Measurements from ENCODE around the gene DCANP1. TPM values are rescaled to one million over a fixed set of nuclear protein-coding genes. Genes with fewer than 3 reads are reported as not detected.
A peak's percentile ranks its signal among the peaks of the same experiment; 100 is the strongest.

DCANP1 gene
- total RNA-seq, 1 donor from 2014 or later = not detected

- intact Hi-C loops (cut with DNase I) = no loop called here
- DNase-seq (ENCODE audit: missing footprints) (peak; percentile 56), ATAC-seq (no peak)
Observed at GRCh38 chr5:135446206-135446605, 942 bp downstream of the DCANP1 start.

- ATAC-seq (no peak), DNase-seq (ENCODE audit: missing footprints) (peak; percentile 45)
- intact Hi-C loops (cut with DNase I) = no loop called here
Observed at GRCh38 chr5:135445306-135445985, 1.7 kb downstream of the DCANP1 start.

DNA sequence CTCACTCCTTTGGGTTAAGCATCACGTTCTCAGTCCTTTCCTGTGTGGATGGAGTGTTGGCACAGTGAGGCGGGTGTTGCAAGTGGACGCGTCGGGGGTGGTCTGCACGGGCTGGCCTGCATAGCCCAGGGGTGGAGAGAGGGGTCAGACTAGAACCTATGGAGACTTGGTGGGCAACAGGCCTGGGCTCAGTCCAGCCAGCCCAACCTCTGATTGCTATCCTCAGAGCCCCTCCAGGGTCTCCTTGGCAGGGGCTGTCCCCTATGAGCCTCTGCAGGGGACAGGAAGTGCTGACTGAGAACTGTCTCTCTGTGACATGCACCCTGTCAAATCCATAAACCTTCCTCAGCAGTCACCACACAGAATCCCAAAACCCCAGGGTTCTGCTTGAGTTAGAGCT lies 2.3 kb downstream of the DCANP1 start:
- no peak for ATAC-seq
- intact Hi-C loops (cut with DNase I) = no loop called here
- DNase-seq (ENCODE audit: missing footprints) = peak; percentile 26

DNA sequence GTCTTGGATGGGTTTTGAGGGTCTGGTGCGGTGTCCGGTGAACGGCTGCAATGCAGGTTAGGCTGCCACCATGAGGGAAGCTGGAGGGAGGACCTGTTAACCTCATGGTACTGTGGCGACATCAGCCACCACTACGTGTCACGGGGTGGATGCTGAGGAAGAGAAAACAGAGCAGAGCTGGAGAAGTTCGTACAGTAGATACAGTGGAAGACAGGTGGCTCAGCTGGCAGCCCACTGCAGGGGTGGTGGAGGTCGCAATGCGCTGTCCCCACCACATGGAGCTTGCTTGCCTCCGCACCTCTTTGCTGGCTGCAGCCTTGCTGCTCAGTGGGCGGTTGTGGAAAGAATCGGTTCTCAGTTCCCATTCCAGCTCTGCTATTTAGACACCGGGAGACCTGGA lies 2.8 kb downstream of the DCANP1 start:
- ATAC-seq (no peak), DNase-seq (ENCODE audit: missing footprints) (peak; percentile 30)
- intact Hi-C loops (cut with DNase I) = no loop called here

DNA sequence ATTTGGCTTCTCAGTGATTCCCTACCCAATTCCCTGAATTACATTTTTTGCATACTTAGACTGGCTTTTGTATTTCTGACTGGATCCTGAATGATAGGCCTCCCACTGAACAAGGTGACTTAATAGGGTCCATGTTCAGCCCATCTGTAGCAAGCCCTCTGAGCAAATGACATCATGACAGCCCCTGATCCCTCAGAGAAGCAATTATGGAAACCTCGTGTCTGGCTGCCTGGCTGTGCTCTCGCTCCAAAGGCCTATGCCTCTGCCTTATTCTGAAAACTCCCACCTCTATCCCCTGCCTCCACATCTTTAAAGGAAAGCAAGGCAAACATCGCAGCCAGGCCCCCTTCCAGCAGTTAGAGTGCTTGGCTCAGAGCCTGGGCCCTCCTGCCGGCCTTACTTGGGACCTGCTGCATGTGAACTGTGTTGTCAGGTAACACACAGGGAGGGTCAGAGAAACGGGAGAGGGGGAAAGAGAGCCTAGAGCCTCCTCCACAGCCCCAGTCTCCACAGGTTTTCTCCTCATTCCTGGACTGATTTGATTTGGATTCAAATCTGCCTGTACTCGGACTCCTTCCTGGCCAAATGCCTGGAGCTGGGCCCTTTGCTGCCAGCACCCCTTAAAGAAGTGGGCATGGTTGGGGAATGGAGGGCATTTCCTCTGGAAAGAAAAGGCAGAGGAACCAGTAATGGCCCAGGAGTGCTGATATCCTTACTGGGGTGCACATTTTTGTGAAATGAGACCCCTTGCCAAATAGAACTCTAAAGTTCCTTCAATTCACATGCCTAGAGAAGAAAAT lies 3.8 kb downstream of the DCANP1 start:
- ATAC-seq = no peak
- DNase-seq (ENCODE audit: missing footprints) = no peak
- intact Hi-C loops (cut with DNase I) = no loop called here

DNA sequence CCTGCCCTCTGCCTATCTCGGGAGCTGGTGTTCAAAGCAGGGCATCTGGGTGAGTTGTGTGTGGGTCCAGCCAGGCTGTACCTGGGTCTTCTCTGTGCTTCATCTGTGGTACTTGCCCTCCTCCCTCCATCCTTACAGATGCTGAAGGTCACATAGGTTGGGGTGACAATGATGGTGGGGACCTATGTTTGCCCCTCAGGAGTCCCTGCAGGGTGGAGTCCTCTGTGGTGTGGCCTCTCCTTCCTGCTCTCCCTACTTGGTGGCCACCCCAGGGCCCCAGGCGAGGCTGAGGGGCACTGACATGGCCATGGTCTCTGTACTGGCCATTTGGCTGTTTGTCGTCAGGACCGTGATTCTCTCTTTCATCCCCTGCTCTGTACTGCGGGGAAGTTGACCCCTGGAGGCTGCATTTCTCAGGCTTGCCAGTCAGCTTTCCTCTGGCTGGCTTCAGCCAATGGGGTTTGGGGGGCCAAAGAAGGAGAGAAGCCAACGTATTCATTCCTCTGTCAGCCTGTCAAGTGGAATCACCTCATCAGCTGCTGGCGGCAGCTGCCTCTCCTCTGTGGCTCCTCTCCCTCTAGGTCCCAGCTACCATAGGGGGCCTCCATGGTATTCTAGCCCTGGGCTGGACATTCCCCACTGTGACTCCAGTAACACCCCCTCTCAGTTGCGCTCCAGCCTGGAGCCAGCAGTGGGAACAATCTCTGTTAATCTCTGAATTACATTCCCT lies 4.6 kb downstream of the DCANP1 start:
- intact Hi-C loops (cut with DNase I) = no loop called here
- ATAC-seq (no peak), DNase-seq (ENCODE audit: missing footprints) (no peak)

- intact Hi-C loops (cut with DNase I) = no loop called here
- ATAC-seq = no peak
- no peak for DNase-seq (ENCODE audit: missing footprints)
Observed at GRCh38 chr5:135441919-135442318, 5.2 kb downstream of the DCANP1 start.

- intact Hi-C loops (cut with DNase I) = no loop called here
- DNase-seq (ENCODE audit: missing footprints) (peak; percentile 52), ATAC-seq (no peak)
Observed at GRCh38 chr5:135441350-135441831, 5.8 kb downstream of the DCANP1 start.

GRCh38 chr5:135440916-135441315 lies 6.2 kb downstream of the DCANP1 start:
- DNase-seq (ENCODE audit: missing footprints) = no peak
- ATAC-seq = no peak
- intact Hi-C loops (cut with DNase I) = no loop called here

DNA sequence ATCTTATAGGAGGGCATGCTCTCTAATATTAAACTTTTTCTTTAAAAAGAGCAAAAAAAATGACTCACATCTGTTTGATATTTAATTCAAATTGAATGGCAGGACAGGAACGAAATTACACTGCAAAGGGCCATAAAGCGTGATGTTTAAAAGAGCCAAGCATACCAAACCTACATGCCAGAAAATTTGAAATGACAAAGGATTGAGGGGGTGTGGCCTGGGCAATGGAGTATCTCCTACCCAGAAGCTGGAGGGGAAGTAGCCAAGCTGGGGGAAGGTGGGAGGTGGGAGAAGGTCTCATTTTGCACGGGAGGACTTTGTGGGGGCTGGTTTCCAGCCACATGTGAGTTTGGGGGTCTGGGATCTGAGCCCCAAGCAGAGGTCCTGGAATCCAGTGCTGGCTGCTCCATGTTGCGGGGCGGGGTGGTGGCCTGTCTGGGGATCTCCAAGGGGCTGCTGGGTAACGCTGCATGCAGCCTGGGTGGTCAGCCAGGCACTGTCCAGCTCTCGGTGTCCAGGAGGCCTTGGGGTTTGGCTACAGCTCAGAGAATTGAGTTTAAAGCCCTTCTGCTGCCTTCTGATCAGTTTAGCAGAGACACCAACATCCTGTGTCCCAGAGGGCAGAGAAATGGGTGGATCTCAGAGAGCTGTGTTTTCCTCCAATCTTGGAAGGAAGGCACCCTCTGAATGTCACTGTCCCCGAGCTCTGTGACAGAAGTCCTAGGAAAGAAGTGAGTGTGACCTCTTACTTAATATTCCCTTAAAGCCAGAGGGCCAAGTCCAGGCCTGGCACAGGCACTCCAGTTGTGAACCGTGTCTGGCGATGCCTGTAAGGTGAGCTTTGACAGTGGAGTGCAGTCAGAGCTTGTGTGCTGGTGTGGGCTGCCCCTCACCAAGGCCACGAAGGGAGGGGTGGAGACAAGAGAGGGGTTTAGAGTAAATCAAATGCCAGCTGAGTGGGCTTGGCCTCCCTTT lies 7.6 kb downstream of the DCANP1 start:
- ATAC-seq (no peak), DNase-seq (ENCODE audit: missing footprints) (peak; percentile 44)
- intact Hi-C loops (cut with DNase I) = no loop called here

GRCh38 chr5:135438636-135439221 lies 8.4 kb downstream of the DCANP1 start:
- peak; percentile 37 for DNase-seq (ENCODE audit: missing footprints)
- intact Hi-C loops (cut with DNase I) = no loop called here

DNA sequence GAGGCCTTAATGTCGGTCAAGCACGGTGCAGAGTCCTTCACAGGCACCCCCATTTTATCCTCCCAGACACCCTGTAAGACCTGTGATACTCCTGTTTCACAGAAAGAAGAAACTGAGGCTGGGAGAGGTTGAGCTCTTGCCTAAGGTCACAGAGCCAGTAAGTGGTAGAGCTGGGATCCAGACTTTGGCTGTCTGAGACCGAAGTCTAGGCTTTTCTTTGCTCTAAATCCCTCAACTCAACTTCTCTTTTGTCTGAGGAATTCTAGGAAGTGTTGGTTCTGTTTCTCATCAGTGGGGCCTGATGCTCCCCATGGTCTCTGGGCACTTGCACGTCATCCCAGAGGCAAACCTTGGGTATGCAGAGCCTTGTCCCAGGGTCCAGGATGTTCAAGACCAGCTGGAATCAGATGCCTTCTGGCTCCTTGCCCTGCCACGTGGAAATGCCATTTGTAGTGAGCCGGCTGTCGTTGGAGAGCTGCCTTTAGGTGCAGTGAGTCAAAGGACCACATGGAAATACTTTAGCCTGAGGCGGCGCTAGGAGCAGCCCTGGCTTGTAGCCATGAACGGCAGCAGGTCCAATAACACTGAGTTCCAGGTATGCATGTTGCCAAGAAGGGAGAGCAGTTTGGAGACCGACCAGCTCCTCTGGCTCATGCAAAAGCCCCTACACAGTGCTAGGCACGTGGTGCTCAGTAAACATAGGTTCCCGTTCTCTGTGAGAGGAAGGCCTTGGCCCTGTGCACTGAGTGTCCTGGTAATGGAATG lies 9.2 kb downstream of the DCANP1 start:
- ATAC-seq (peak; percentile 42), DNase-seq (ENCODE audit: missing footprints) (peak; percentile 68)
- intact Hi-C loops (cut with DNase I) = no loop called here

More at GRCh38 chr5:135438636-135439221, 8.4 kb downstream of the DCANP1 start:
- no peak for ATAC-seq

DNA sequence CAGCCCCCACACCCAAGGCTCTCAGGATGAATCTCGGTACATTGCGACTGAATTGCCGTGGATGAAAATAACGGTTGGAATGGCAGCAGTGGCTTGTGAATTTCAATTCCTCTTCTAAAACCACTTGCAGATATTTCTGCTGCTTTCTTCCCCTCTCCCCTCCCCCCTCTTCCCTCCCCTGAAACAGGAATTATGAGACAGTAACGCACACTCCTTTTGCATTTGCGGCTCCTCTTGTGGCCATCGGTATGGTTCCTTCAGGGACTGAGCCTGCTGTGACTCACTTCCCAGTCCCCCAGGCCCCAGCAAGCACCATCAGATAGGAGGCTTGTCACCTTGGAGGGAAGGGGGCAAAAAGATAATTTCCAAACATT lies 9.7 kb downstream of the DCANP1 start:
- intact Hi-C loops (cut with DNase I) = no loop called here
- no peak for DNase-seq (ENCODE audit: missing footprints)
- ATAC-seq = peak; percentile 34

DNA sequence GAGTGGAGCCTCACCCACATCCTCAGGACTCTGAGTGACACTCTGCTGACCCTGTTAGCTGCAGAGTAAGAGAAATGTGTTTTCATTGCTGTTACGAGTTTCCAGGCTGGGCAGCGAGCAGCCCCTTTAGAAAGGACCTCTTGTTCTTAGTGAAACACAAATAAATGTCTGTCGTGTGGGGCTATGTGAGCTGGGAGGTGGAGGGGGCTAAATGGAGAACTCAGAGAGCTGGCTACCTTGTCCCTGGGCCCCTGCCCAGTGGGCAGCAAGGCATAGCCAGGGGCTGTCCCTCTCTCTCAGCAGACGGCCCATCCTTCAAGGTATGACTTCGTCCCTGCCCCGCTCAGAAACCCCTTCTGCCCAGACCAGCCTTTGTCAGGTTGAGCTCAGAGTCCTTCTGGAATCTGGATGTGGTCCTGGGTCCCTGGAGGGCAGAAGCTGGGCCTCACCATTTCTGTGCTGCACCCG lies 10.2 kb downstream of the DCANP1 start:
- intact Hi-C loops (cut with DNase I) = no loop called here
- ATAC-seq (no peak), DNase-seq (ENCODE audit: missing footprints) (no peak)

DNA sequence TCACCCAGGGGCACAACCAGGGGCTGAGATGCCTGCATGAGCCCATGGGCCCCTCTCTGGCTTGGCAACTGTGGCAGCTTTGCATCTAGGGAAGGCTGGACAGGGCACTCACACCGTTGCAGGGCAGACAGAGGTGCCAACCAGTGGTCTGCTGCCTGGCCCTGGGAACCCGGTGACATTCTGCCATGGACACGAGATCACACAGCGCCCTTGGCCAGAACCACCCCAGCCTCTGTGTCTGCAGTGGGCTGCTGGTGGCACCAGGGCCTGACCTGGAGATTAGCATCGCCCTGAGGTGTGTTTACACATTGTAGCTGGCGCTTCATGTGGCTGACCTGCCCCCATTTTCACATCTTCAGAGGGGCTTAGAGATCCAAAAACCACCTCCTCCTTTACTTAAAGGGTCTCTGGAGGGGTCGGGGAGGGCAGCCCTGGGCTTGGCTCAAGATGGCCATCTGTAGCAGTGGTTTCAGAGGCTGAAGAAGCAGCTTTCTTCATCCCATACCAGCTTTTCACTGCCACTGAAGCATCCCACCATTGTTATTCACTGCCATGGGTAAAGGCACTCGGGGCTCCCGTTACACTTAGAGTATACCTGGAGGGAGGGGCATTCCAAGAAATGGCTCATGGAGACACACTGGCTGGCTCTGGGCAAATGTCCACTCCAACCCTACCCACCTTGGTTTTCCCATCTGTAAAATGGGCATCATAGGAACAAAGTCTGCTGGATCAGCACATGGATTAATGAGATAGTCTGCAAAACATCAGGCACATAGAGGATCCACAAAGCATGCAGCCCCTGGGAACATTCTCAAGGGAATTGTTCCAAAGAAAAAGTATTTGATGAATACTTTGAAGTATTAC lies 11.4 kb downstream of the DCANP1 start:
- DNase-seq (ENCODE audit: missing footprints) (peak; percentile 16), ATAC-seq (no peak)
- intact Hi-C loops (cut with DNase I) = no loop called here
